RPMI7951 (cell line): ENCODE data around the gene DR1. TPM values are rescaled to one million over a fixed set of nuclear protein-coding genes. Genes with fewer than 3 reads are reported as not detected.
"Not testable (repeated sequence)": the region's sequence is repeated elsewhere in the genome, so short reads cannot be mapped to it uniquely, and the experiment has no call there.

ENCODE experiments used
- DNase-seq: peaks from one replicate; pipeline ENCODE4 v3.0.0-alpha.2; 2012; ENCODE audit warnings: low read depth
- total RNA-seq: library from RNA; depleted of rRNA; stranded (reverse); fragments of >200 nt; shearing (Covaris generic); gene quantifications from 2 replicates; pipeline ENCODE4 v1.2.3, GENCODE V29; 2014; rRNA removed

DR1 gene
- total RNA-seq, 1 experiment from 2014 or later = 69.7 TPM

GRCh38 chr1:93386268-93386667 lies 40.6 kb downstream of the DR1 start:
- not testable (repeated sequence) for DNase-seq

DNA sequence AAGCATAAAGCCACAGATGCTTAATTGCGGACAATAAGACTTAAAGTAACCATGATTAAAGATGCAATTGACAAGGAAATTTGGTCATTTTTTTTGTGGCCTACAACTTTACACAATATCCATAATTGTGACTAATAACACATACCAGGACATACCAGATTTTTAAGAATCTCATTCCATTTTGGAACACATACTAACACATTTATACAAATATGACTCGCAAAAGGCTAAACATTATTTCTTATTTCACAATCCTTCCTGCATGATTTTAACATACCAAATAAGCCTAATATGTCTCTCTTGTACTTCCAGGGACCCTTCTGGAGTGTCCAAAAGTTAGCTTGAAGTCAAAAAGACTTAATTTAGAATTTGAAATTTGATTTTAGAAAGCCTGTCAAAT lies 48.8 kb downstream of the DR1 start:
- no peak for DNase-seq

GRCh38 chr1:93395195-93395594 lies 49.5 kb downstream of the DR1 start:
- no peak for DNase-seq

DNA sequence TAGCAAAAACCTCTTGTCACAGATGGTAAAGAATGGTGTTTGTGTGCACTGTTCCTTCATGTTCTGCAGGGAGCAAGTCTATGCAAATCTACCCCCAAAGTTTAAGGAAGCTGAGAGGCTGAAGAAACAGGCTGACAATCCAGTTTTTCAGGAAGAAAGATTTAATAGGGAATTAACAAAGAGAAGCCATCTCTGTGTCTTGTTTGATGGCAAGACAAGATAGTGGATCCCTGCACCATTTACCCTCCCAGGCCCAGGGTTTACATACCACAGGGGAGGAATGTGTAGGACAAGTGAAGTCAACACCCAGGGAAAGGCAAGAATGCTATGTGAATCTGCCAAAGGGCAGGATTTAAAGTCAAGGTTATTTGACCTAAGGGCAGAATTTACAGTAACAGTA lies 54.1 kb downstream of the DR1 start:
- DNase-seq = no peak

GRCh38 chr1:93408203-93408602 lies 62.5 kb downstream of the DR1 start:
- no peak for DNase-seq

DNA sequence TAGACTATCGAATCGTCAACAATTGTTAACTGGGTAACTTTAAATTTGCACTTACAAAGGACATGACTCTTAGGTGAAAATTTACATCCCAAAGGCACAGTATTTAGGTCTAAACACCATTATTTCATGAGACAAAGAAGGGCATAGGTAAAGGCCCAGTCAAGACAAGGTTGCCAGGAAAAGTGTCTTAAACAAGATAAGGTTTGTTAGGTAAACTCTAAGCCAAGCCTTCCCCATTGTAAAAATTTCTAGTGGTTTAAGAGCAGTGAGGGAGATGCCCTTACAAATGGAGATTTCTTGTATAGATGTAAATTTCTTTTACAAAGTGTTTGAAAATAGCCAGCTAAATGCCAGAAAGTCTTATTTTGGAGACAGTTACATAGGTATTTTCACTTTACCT lies 65.3 kb downstream of the DR1 start:
- no peak for DNase-seq

DNA sequence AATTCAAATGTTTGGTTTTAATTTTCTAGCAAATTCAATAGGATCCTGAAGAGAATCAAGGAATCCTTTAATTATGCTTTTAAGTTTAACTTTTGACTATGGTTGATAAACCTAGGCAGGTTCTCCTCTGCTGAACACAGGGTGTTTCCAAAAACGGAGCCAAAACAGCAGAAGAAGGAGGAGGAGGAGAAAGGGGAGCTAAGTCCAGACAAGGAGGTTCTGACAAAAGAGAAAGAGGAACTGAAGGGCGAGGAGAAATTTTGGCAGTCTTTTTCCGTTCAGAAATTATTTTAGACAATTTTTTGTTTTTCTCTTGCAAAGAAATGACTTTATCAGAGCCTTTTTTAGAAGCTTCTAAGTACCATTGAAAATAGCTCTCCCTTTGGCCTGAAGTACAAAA lies 69.0 kb downstream of the DR1 start:
- DNase-seq = no peak

- no peak for DNase-seq
These were observed 69.6 kb downstream of the DR1 start for GRCh38 chr1:93415296-93415695.

DNA sequence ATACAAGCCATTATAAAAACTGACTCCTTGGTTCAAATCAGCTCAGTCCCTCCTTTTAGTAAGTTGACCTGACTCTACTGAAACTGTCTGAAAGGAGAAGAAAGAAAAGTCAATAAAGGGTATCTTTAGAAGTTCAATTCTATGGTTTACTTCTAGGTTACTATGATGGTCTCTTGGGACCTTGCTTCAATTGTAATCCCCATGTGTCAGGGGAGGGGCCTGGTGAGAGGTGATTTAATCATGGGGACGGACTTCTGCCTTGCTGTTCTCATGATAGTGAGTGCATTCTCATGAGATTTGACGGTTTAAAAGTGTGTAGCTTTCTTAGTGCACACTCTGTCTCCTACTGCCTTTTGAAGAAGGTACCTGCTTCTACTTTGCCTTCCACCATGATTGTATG lies 70.5 kb downstream of the DR1 start:
- DNase-seq = no peak

Other genes starting within 250 kb of the DR1 start
- gene TMED5, start 165.5 kb upstream of the DR1 start, total RNA-seq = 83.3 and 100 TPM in 2 replicates
- gene CCDC18, start 165.2 kb upstream of the DR1 start, total RNA-seq = 16.7 and 21.0 TPM in 2 replicates
- gene FNBP1L, start 102.2 kb downstream of the DR1 start, total RNA-seq = 7.7 and 8.9 TPM in 2 replicates